Measurements from ENCODE around the gene HSF5.

Gene HSF5

DNA sequence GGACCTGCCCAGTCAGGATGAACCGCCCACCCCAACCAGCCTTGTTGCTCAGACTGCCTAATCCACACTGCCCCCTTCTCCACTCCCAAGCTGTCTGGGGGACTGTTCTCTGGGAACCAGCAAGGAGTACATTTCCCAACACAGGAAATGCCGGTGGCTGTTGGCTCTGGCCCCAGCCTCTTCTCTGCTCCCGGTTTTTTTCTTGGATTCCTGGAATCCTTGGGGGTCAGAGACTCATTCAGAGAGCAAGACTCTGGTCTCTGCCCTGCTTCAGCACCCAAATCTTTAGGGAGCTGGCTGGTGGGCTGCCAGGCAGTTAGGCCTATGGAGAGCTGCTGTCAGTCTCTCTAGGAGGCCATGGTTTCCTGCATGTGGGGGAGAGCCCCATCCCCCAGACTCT is 37.0 kb upstream of the HSF5 start (continued):
- TF ChIP-seq, protein P1, sequence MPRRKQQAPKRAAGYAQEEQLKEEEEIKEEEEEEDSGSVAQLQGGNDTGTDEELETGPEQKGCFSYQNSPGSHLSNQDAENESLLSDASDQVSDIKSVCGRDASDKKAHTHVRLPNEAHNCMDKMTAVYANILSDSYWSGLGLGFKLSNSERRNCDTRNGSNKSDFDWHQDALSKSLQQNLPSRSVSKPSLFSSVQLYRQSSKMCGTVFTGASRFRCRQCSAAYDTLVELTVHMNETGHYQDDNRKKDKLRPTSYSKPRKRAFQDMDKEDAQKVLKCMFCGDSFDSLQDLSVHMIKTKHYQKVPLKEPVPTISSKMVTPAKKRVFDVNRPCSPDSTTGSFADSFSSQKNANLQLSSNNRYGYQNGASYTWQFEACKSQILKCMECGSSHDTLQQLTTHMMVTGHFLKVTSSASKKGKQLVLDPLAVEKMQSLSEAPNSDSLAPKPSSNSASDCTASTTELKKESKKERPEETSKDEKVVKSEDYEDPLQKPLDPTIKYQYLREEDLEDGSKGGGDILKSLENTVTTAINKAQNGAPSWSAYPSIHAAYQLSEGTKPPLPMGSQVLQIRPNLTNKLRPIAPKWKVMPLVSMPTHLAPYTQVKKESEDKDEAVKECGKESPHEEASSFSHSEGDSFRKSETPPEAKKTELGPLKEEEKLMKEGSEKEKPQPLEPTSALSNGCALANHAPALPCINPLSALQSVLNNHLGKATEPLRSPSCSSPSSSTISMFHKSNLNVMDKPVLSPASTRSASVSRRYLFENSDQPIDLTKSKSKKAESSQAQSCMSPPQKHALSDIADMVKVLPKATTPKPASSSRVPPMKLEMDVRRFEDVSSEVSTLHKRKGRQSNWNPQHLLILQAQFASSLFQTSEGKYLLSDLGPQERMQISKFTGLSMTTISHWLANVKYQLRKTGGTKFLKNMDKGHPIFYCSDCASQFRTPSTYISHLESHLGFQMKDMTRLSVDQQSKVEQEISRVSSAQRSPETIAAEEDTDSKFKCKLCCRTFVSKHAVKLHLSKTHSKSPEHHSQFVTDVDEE (CRISPR knock-in tag; IDR thresholded peaks at IDR 0.05), result no peak
- TF ChIP-seq GLIS3 (CRISPR knock-in tag; IDR thresholded peaks at IDR 0.05), result no peak
- no peak for TF ChIP-seq PPARA (CRISPR knock-in tag; IDR thresholded peaks at IDR 0.05; ENCODE audit: borderline replicate concordance)

- TF ChIP-seq ZNF8 (CRISPR knock-in tag; IDR thresholded peaks at IDR 0.05), result no peak
- TF ChIP-seq, protein P2, sequence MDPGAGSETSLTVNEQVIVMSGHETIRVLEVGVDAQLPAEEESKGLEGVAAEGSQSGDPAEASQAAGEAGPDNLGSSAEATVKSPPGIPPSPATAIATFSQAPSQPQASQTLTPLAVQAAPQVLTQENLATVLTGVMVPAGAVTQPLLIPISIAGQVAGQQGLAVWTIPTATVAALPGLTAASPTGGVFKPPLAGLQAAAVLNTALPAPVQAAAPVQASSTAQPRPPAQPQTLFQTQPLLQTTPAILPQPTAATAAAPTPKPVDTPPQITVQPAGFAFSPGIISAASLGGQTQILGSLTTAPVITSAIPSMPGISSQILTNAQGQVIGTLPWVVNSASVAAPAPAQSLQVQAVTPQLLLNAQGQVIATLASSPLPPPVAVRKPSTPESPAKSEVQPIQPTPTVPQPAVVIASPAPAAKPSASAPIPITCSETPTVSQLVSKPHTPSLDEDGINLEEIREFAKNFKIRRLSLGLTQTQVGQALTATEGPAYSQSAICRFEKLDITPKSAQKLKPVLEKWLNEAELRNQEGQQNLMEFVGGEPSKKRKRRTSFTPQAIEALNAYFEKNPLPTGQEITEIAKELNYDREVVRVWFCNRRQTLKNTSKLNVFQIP (CRISPR knock-in tag; IDR thresholded peaks at IDR 0.05; ENCODE audit: borderline replicate concordance, low read depth), result no peak
- TF ChIP-seq, protein P1 (CRISPR knock-in tag; IDR thresholded peaks at IDR 0.05), result no peak
- no peak for TF ChIP-seq ESRRG (CRISPR knock-in tag; IDR thresholded peaks at IDR 0.05)
- no peak for TF ChIP-seq BACH2 (CRISPR knock-in tag; IDR thresholded peaks at IDR 0.05; ENCODE audit: borderline replicate concordance)
- TF ChIP-seq ISL1 (CRISPR knock-in tag; IDR thresholded peaks at IDR 0.05), result no peak
- TF ChIP-seq ZNF70 (CRISPR knock-in tag; IDR thresholded peaks at IDR 0.05), result no peak
- TF ChIP-seq, protein P3, sequence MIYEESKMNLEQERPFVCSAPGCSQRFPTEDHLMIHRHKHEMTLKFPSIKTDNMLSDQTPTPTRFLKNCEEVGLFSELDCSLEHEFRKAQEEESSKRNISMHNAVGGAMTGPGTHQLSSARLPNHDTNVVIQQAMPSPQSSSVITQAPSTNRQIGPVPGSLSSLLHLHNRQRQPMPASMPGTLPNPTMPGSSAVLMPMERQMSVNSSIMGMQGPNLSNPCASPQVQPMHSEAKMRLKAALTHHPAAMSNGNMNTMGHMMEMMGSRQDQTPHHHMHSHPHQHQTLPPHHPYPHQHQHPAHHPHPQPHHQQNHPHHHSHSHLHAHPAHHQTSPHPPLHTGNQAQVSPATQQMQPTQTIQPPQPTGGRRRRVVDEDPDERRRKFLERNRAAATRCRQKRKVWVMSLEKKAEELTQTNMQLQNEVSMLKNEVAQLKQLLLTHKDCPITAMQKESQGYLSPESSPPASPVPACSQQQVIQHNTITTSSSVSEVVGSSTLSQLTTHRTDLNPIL (CRISPR knock-in tag; IDR thresholded peaks at IDR 0.05; ENCODE audit: low read depth), result no peak
- no peak for TF ChIP-seq RARB (CRISPR knock-in tag; IDR thresholded peaks at IDR 0.05)
- TF ChIP-seq, protein P4, sequence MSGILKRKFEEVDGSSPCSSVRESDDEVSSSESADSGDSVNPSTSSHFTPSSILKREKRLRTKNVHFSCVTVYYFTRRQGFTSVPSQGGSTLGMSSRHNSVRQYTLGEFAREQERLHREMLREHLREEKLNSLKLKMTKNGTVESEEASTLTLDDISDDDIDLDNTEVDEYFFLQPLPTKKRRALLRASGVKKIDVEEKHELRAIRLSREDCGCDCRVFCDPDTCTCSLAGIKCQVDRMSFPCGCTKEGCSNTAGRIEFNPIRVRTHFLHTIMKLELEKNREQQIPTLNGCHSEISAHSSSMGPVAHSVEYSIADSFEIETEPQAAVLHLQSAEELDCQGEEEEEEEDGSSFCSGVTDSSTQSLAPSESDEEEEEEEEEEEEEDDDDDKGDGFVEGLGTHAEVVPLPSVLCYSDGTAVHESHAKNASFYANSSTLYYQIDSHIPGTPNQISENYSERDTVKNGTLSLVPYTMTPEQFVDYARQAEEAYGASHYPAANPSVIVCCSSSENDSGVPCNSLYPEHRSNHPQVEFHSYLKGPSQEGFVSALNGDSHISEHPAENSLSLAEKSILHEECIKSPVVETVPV (CRISPR knock-in tag; IDR thresholded peaks at IDR 0.05), result no peak
- no peak for TF ChIP-seq ZC3H10 (CRISPR knock-in tag; IDR thresholded peaks at IDR 0.05)
- TF ChIP-seq, protein P5, sequence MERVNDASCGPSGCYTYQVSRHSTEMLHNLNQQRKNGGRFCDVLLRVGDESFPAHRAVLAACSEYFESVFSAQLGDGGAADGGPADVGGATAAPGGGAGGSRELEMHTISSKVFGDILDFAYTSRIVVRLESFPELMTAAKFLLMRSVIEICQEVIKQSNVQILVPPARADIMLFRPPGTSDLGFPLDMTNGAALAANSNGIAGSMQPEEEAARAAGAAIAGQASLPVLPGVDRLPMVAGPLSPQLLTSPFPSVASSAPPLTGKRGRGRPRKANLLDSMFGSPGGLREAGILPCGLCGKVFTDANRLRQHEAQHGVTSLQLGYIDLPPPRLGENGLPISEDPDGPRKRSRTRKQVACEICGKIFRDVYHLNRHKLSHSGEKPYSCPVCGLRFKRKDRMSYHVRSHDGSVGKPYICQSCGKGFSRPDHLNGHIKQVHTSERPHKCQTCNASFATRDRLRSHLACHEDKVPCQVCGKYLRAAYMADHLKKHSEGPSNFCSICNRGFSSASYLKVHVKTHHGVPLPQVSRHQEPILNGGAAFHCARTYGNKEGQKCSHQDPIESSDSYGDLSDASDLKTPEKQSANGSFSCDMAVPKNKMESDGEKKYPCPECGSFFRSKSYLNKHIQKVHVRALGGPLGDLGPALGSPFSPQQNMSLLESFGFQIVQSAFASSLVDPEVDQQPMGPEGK (CRISPR knock-in tag; IDR thresholded peaks at IDR 0.05; ENCODE audit: borderline replicate concordance), result no peak
- no peak for ATAC-seq
Observed at GRCh38 chr17:58521680-58522079, 33.5 kb upstream of the HSF5 start.

GRCh38 chr17:58520843-58521430 is 32.7 kb upstream of the HSF5 start:
- no peak for ATAC-seq
- TF ChIP-seq, protein P3 (CRISPR knock-in tag; IDR thresholded peaks at IDR 0.05; ENCODE audit: low read depth), result no peak
- TF ChIP-seq TOX (CRISPR knock-in tag; IDR thresholded peaks at IDR 0.05; ENCODE audit: borderline replicate concordance), result no peak
- TF ChIP-seq, protein P2 (CRISPR knock-in tag; IDR thresholded peaks at IDR 0.05; ENCODE audit: borderline replicate concordance, low read depth), result no peak
- TF ChIP-seq, protein P1 (CRISPR knock-in tag; IDR thresholded peaks at IDR 0.05), result no peak
- TF ChIP-seq OSR1 (CRISPR knock-in tag; IDR thresholded peaks at IDR 0.05), result no peak
- TF ChIP-seq ZFP30 (CRISPR knock-in tag; IDR thresholded peaks at IDR 0.05), result no peak
- no peak for TF ChIP-seq SNAI2 (CRISPR knock-in tag; IDR thresholded peaks at IDR 0.05)
- no peak for TF ChIP-seq RARB (CRISPR knock-in tag; IDR thresholded peaks at IDR 0.05)
- TF ChIP-seq BACH2 (CRISPR knock-in tag; IDR thresholded peaks at IDR 0.05; ENCODE audit: borderline replicate concordance), result no peak
